GM21447 (cell line): ENCODE results near the gene ZNF91.
"Not testable (repeated sequence)": the region's sequence is repeated elsewhere in the genome, so short reads cannot be mapped to it uniquely, and the experiment has no call there.

Experiments
- ATAC-seq: cut with Tn5 transposase; IDR thresholded peaks from one replicate; pipeline ENCODE4 v1.9.1; 2021; ENCODE audit not compliant: unreplicated experiment

Gene ZNF91

GRCh38 chr19:23395041-23395721 is at the start of gene ZNF91:
Gene ZNF91, minus strand, starts transcription at chr19:23395471. Its CDS starts 117 bp downstream, at chr19:23395354.
- peak; percentile 99 for ATAC-seq

GRCh38 chr19:23440791-23441190 is 45.5 kb upstream of the ZNF91 start:
- ATAC-seq, result no peak

GRCh38 chr19:23440207-23440606 is 44.9 kb upstream of the ZNF91 start:
- ATAC-seq, result no peak

GRCh38 chr19:23439623-23440022 is 44.4 kb upstream of the ZNF91 start:
- ATAC-seq, result no peak

- ATAC-seq, result no peak
Observed at GRCh38 chr19:23437901-23438300, 42.6 kb upstream of the ZNF91 start.

- ATAC-seq, result no peak
Observed at GRCh38 chr19:23436944-23437343, 41.7 kb upstream of the ZNF91 start.

- no peak for ATAC-seq
Observed at GRCh38 chr19:23436318-23436717, 41.0 kb upstream of the ZNF91 start.

- no peak for ATAC-seq
Observed at GRCh38 chr19:23420824-23421223, 25.6 kb upstream of the ZNF91 start.

GRCh38 chr19:23419261-23419660 is 24.0 kb upstream of the ZNF91 start:
- not testable (repeated sequence) for ATAC-seq

- ATAC-seq, result no peak
Observed at GRCh38 chr19:23415561-23416191, 20.4 kb upstream of the ZNF91 start.

GRCh38 chr19:23415034-23415433 is 19.8 kb upstream of the ZNF91 start:
- no peak for ATAC-seq

- ATAC-seq, result no peak
Observed at GRCh38 chr19:23410155-23410554, 14.9 kb upstream of the ZNF91 start.

- ATAC-seq, result no peak
Observed at GRCh38 chr19:23409392-23410048, 14.2 kb upstream of the ZNF91 start.

GRCh38 chr19:23407616-23408133 is 12.4 kb upstream of the ZNF91 start:
- ATAC-seq, result no peak

GRCh38 chr19:23406721-23407120 is 11.4 kb upstream of the ZNF91 start:
- ATAC-seq, result no peak

- no peak for ATAC-seq
Observed at GRCh38 chr19:23406091-23406490, 10.8 kb upstream of the ZNF91 start.

- ATAC-seq, result no peak
Observed at GRCh38 chr19:23404676-23405075, 9.4 kb upstream of the ZNF91 start.

- ATAC-seq, result no peak
Observed at GRCh38 chr19:23403581-23404324, 8.5 kb upstream of the ZNF91 start.

- no peak for ATAC-seq
Observed at GRCh38 chr19:23403052-23403451, 7.8 kb upstream of the ZNF91 start.

GRCh38 chr19:23402388-23402787 is 7.1 kb upstream of the ZNF91 start:
- no peak for ATAC-seq

GRCh38 chr19:23401086-23401610 is 5.9 kb upstream of the ZNF91 start:
- no peak for ATAC-seq
